HG03571 (cell line): ENCODE data around the gene RELL1.

ENCODE experiments used
- ATAC-seq: cut with Tn5 transposase; IDR thresholded peaks from one replicate; pipeline ENCODE4 v1.9.1; 2021; ENCODE audit not compliant: unreplicated experiment

The RELL1 gene

GRCh38 chr4:37641886-37642849, 44.0 kb downstream of the RELL1 start:
- no peak for ATAC-seq

GRCh38 chr4:37641352-37641751, 44.8 kb downstream of the RELL1 start:
- ATAC-seq, result no peak

GRCh38 chr4:37639551-37640285, 46.5 kb downstream of the RELL1 start:
- no peak for ATAC-seq

- no peak for ATAC-seq
Observed at GRCh38 chr4:37635155-37635554, 51.0 kb downstream of the RELL1 start.

GRCh38 chr4:37634180-37634579, 52.0 kb downstream of the RELL1 start:
- no peak for ATAC-seq

GRCh38 chr4:37632836-37633235, 53.3 kb downstream of the RELL1 start:
- ATAC-seq, result no peak

- no peak for ATAC-seq
Observed at GRCh38 chr4:37631551-37631950, 54.6 kb downstream of the RELL1 start.

- no peak for ATAC-seq
Observed at GRCh38 chr4:37629713-37630112, 56.5 kb downstream of the RELL1 start.

- no peak for ATAC-seq
Observed at GRCh38 chr4:37628977-37629609, 57.1 kb downstream of the RELL1 start.

GRCh38 chr4:37627263-37627662, 58.9 kb downstream of the RELL1 start:
- no peak for ATAC-seq

- ATAC-seq, result no peak
Observed at GRCh38 chr4:37625499-37625898, 60.7 kb downstream of the RELL1 start.

- no peak for ATAC-seq
Observed at GRCh38 chr4:37623940-37624339, 62.2 kb downstream of the RELL1 start.

GRCh38 chr4:37623125-37623524, 63.1 kb downstream of the RELL1 start:
- no peak for ATAC-seq

GRCh38 chr4:37620176-37620575, 66.0 kb downstream of the RELL1 start:
- ATAC-seq, result no peak

- ATAC-seq, result no peak
Observed at GRCh38 chr4:37615720-37616063, 70.5 kb downstream of the RELL1 start.

- no peak for ATAC-seq
Observed at GRCh38 chr4:37615059-37615719, 71.0 kb downstream of the RELL1 start.

- no peak for ATAC-seq
Observed at GRCh38 chr4:37612811-37613210, 73.4 kb downstream of the RELL1 start.

GRCh38 chr4:37609626-37610025, 76.5 kb downstream of the RELL1 start:
- no peak for ATAC-seq

- no peak for ATAC-seq
Observed at GRCh38 chr4:37607018-37607417, 79.2 kb downstream of the RELL1 start.

GRCh38 chr4:37605843-37606565, 80.2 kb downstream of the RELL1 start:
- no peak for ATAC-seq

- ATAC-seq, result no peak
Observed at GRCh38 chr4:37604461-37604860, 81.7 kb downstream of the RELL1 start.
